Pancreas (tissue), 10 donors: Measurements from ENCODE around the gene ZPBP. TPM values are rescaled to one million over a fixed set of nuclear protein-coding genes. Genes with fewer than 3 reads are reported as not detected.
"Not testable (repeated sequence)": the region's sequence is repeated elsewhere in the genome, so short reads cannot be mapped to it uniquely, and the experiment has no call there.

Experiments
- ATAC-seq, 4 donors: fragments of 200-7000 bp; cut with Tn5 transposase; one replicate each; pipeline versions ENCODE4 v1.8.0 to v1.9.1; 2020; ENCODE audit warnings: mild to moderate bottlenecking in 4 of 4, moderate library complexity in 4 of 4
- DNase-seq, 6 donors: peaks; one replicate each; pipeline ENCODE4 v3.0.0-alpha.2; 2020
- FAIRE-seq: peaks from 2 replicates; lab custom pipeline; 2012; peaks lifted over from hg19 to GRCh38; lab: Jason Lieb, UNC
- H3K27ac ChIP-seq, 4 donors: fragments of 200-600 bp; sonication (generic); 1 replicate in 3 of 4; 2 replicates in 1 of 4; pipeline versions ENCODE4 v1.5.0 to v1.8.0; 2020
- H3K27me3 ChIP-seq, 4 donors: fragments of 200-600 bp; one replicate each; pipeline ENCODE4 v1.8.0; 2021
- H3K36me3 ChIP-seq, 3 donors: fragments of 200-600 bp; sonication (generic) in 1 of 3; one replicate each; pipeline versions ENCODE4 v1.5.0 to v1.8.0; 2020 to 2021
- H3K4me1 ChIP-seq, 3 donors: fragments of 200-600 bp; one replicate each; pipeline ENCODE4 v1.8.0; 2021
- H3K4me3 ChIP-seq, 4 donors: fragments of 200-600 bp; sonication (generic) in 2 of 4; one replicate each; pipeline versions ENCODE4 v1.5.0 to v1.8.0; 2020 to 2021
- H3K9me3 ChIP-seq, 4 donors: fragments of 200-600 bp; one replicate each; pipeline ENCODE4 v1.8.0; 2021
- WGBS, 2 donors: extraction: QIAGEN DNeasy Blood & Tissue Kit; methylation state at CpG; one replicate each; pipeline ENCODE4 v1.1.7; 2013; 5-methylcytosine and 5-hydroxymethylcytosine counted together
- intact Hi-C, 3 donors: fragments of 100-400 bp; cut with DNase I; formaldehyde crosslinking; loops; one replicate each; pipeline versions ENCODE4 v1.11.1 to v1.14.2; 2022
- polyA plus RNA-seq, 2 donors: library from polyadenylated mRNA; stranded (reverse); fragments of 200-250 nt; gene quantifications; one replicate each; pipeline ENCODE4 v1.2.3, GENCODE V29; 2013
- total RNA-seq, 6 donors: library from RNA; stranded (reverse); fragmentation: NEBNext Ultra II Directional in 4 of 6; extraction: Animal tissue kit (Norgen Biotek cat#: 25700) in 4 of 6; gene quantifications; one replicate each; pipeline versions ENCODE4 v1.2.1 to v1.2.4, GENCODE V29; 2021 to 2023
- TF ChIP-seq, protein P1 (sequence below), 4 donors: fragments of 200-600 bp; sonication (generic) in 3 of 4; IDR thresholded peaks; one replicate each; pipeline versions ENCODE4 v1.5.0 to v1.8.0; 2021; ENCODE audit warnings: antibody characterized with exemption in 4 of 4
- donor health status: healthy with polysubstance abuse.
- donor health status: DM: no; HTN: no; CAD: no; lungs with moderate emphysema.
- donor health status: DM: no; HTN: no; CAD: no.
- donor health status: control.
- donor health status: control.
- donor health status: Bipolar disorder and iron deficiency.
- donor health status: DM: yes; HTN: yes; CAD: no.
- donor health status: DM: no; HTN: no; CAD: no.
- donor health status: DM: no; HTN: no; CAD: no.
- donor health status: DM: yes; HTN: yes; CAD: no.

Gene ZPBP
- total and polyA plus RNA-seq, 8 donors = 0.12 to 0.38 (median 0.19) TPM; not detected in 3

GRCh38 chr7:50056131-50056530, 36.9 kb downstream of the ZPBP start:
- H3K36me3 ChIP-seq = no peaks in the 10 kb centered on the region
- H3K4me1 ChIP-seq = no peaks in the 10 kb centered on the region
- no peaks in the 10 kb centered on the region for H3K9me3 ChIP-seq
- intact Hi-C loops = no loop called here
- ATAC-seq (no peak), DNase-seq (no peak), FAIRE-seq (no peak)
- H3K27ac ChIP-seq = no peak overlapping the region
- TF ChIP-seq, protein P1, sequence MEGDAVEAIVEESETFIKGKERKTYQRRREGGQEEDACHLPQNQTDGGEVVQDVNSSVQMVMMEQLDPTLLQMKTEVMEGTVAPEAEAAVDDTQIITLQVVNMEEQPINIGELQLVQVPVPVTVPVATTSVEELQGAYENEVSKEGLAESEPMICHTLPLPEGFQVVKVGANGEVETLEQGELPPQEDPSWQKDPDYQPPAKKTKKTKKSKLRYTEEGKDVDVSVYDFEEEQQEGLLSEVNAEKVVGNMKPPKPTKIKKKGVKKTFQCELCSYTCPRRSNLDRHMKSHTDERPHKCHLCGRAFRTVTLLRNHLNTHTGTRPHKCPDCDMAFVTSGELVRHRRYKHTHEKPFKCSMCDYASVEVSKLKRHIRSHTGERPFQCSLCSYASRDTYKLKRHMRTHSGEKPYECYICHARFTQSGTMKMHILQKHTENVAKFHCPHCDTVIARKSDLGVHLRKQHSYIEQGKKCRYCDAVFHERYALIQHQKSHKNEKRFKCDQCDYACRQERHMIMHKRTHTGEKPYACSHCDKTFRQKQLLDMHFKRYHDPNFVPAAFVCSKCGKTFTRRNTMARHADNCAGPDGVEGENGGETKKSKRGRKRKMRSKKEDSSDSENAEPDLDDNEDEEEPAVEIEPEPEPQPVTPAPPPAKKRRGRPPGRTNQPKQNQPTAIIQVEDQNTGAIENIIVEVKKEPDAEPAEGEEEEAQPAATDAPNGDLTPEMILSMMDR (IDR thresholded peaks at IDR 0.05) = no peak
- no peaks in the 10 kb centered on the region for H3K27me3 ChIP-seq
- WGBS, 2 donors = 90 to 94% methylated on average over 1 of the region's 1 CpG
- H3K4me3 ChIP-seq = no peak overlapping the region

GRCh38 chr7:50047716-50048115, 45.3 kb downstream of the ZPBP start:
- DNase-seq (no peak), ATAC-seq (no peak), FAIRE-seq (no peak)
- H3K4me1 ChIP-seq = no peaks in the 10 kb centered on the region
- no peaks in the 10 kb centered on the region for H3K36me3 ChIP-seq
- TF ChIP-seq, protein P1 (IDR thresholded peaks at IDR 0.05) = no peak
- 71 to 86% methylated on average over 5 of the region's 5 CpGs for WGBS, 2 donors
- intact Hi-C loops = no loop called here
- H3K27me3 ChIP-seq = no peaks in the 10 kb centered on the region
- H3K4me3 ChIP-seq = no peak overlapping the region
- no peak overlapping the region for H3K27ac ChIP-seq
- no peaks in the 10 kb centered on the region for H3K9me3 ChIP-seq

- H3K27me3 ChIP-seq, FAIRE-seq, intact Hi-C loops, H3K4me1 ChIP-seq, H3K4me3 ChIP-seq, H3K27ac ChIP-seq, H3K9me3 ChIP-seq, ATAC-seq, H3K36me3 ChIP-seq: not testable (repeated sequence)
- 72 to 74% methylated on average over 6 of the region's 6 CpGs for WGBS, 2 donors
- peak in 1 of 6 donors; percentile 14 for DNase-seq
Measured at GRCh38 chr7:50041165-50041564, 51.9 kb downstream of the ZPBP start.

GRCh38 chr7:50037086-50037485, 56.0 kb downstream of the ZPBP start:
- intact Hi-C loops = no loop called here
- no peak for ATAC-seq
- Histone ChIP-seq H3K27me3 (no peaks in the 10 kb centered on the region), H3K9me3 (no peaks in the 10 kb centered on the region), H3K4me1 (no peaks in the 10 kb centered on the region), H3K36me3 (no peaks in the 10 kb centered on the region), H3K4me3 (no peak overlapping the region), H3K27ac (no peak overlapping the region)
- 63 to 68% methylated on average over 2 of the region's 2 CpGs for WGBS, 2 donors
- no peak for DNase-seq
- TF ChIP-seq, protein P1 (IDR thresholded peaks at IDR 0.05) = no peak
- FAIRE-seq = no peak

DNA sequence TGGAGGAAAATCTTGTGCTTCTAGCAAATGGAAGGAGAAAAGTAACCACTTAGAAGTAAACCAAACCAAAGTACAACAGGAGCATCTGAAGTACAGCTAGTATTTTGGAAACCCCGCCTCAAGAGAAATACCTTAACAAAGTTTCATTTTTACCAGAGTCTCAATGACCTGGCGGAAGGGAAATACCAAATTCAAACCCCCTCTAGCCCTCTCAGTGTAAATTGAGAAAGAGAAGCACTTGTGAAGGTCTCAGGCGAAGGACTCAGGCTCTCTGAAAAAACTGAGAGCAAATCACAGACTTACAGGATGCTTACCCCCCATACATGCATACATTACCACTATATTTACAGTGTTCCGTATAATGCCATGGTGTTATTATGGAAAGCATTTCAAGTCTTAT, 70.1 kb downstream of the ZPBP start:
- 82 to 93% methylated on average over 4 of the region's 4 CpGs for WGBS, 2 donors
- no peak overlapping the region for H3K4me3 ChIP-seq
- intact Hi-C loops = no loop called here
- no peaks in the 10 kb centered on the region for H3K4me1 ChIP-seq
- H3K27ac ChIP-seq = no peak overlapping the region
- TF ChIP-seq, protein P1 (IDR thresholded peaks at IDR 0.05) = no peak
- no peaks in the 10 kb centered on the region for H3K27me3 ChIP-seq
- DNase-seq = no peak
- no peak for FAIRE-seq
- H3K36me3 ChIP-seq = no peaks in the 10 kb centered on the region
- no peak for ATAC-seq
- H3K9me3 ChIP-seq = no peaks in the 10 kb centered on the region
